ENCODE data around the gene OXGR1. TPM values are rescaled to one million over a fixed set of nuclear protein-coding genes. Genes with fewer than 3 reads are reported as not detected.

Gene OXGR1
- total and polyA plus RNA-seq, 2 donors (not counting 3 experiments of a cell fraction or from before 2014, with no cell fraction given): not detected

DNA sequence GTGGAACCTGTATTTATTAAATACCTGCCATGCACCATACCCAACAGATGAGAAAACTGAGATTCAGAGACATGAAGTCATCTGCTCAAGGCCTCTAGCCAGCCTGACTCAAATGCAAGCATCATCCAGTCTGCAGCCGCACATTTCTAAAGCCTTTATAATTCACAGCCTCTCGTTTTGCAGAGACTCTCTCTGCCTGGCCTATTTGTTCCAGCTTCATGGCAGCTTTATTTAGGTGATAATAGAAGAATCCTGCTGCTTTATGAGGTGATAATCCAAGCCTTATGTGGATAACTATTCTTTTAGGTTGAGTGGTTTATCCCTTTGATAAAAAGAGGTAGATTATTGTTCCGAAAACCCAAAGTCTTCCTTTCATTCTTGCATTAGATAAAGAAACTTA is 58.4 kb downstream of the OXGR1 start:
- H3K9me3 ChIP-seq (replicated peaks; ENCODE audit: control insufficient read depth, insufficient read depth, low read length): no peaks in the 10 kb centered on the region
- H3K27ac ChIP-seq (ENCODE audit: insufficient read depth, low read depth, low read length): no peak overlapping the region
- no peak overlapping the region for H3K4me3 ChIP-seq (replicated peaks in 1 of 3; ENCODE audit: insufficient read depth in 1 of 3, low read depth in 1 of 3, low read length in 3 of 3)
- CTCF ChIA-PET: no interaction called here
- H4K20me1 ChIP-seq (replicated peaks; ENCODE audit: control insufficient read depth, extremely low read depth, insufficient read depth, low read length): no peaks in the 10 kb centered on the region
- no peaks in the 10 kb centered on the region for H3K4me1 ChIP-seq (ENCODE audit: control insufficient read depth, extremely low read depth, insufficient read depth, low read length)
- DNase-seq (ENCODE audit: low read depth, low spot score): no peak
- intact Hi-C loops (cut with micrococcal nuclease) (no loop called here), dilution Hi-C loops (cut with MboI; ENCODE audit: extremely low pct_ligation_motif_present, low sequenced_read_pairs) (no loop called here)
- no TSS peak for BruUV-seq (replicated peaks)
- TF ChIP-seq MYC (IDR thresholded peaks at IDR 0.05; ENCODE audit: low read depth, low read length): no peak
- TF ChIP-seq JUN (IDR thresholded peaks at IDR 0.05; ENCODE audit: borderline replicate concordance, insufficient read depth, insufficient read length, low read depth): no peak
- no peaks in the 10 kb centered on the region for H3K9me1 ChIP-seq (replicated peaks; ENCODE audit: control insufficient read depth, extremely low read depth, insufficient read depth, low read length)
- H3K27me3 ChIP-seq (ENCODE audit: control insufficient read depth in 2 of 2, insufficient read depth in 2 of 2, low read length in 2 of 2): no peaks in the 10 kb centered on the region
- H2AFZ ChIP-seq (ENCODE audit: low read depth, low read length): no peak overlapping the region
- H3K4me2 ChIP-seq (ENCODE audit: insufficient read depth, low read length): no peak overlapping the region
- no peak overlapping the region for H3K9ac ChIP-seq (replicated peaks; ENCODE audit: extremely low read depth, insufficient read depth, low read length)
- POLR2A ChIA-PET: no interaction called here
- no peaks in the 10 kb centered on the region for H3K36me3 ChIP-seq (ENCODE audit: control insufficient read depth in 2 of 2, extremely low read depth in 1 of 2, insufficient read depth in 2 of 2, low read length in 2 of 2)
- FAIRE-seq: no peak
- no peaks in the 10 kb centered on the region for H3K79me2 ChIP-seq (ENCODE audit: control insufficient read depth, insufficient read depth, low read length)

Small RNA genes within 50 kb of the gene (small RNA-seq; reads per million reads assigned to genes)
- not detected for gene RN7SKP7 (ENCODE audit: insufficient read depth, insufficient read length, low read depth, low replicate concordance)

Other genes starting within 250 kb of the OXGR1 start
- gene MBNL2, start 227.9 kb upstream of the OXGR1 start, total RNA-seq: 75.6 and 76.5 TPM in 2 replicates
- 23.2 and 32.9 TPM in 2 replicates for gene MBNL2, start 227.9 kb upstream of the OXGR1 start, polyA plus RNA-seq